Stimulated activated CD8-positive, alpha-beta memory T cell treated with anti-CD3 and anti-CD28 coated beads, Interleukin-12 subunit alpha, Interleukin-12 subunit beta, amount 100 ng/mL, for 24 hours (primary cell): ENCODE measurements around the gene IRGM.

Experiments used
- DNase-seq: peaks from one replicate; pipeline ENCODE4 v3.0.0-alpha.2; 2020; ENCODE audit errors: extremely low read depth

Gene IRGM

GRCh38 chr5:150895431-150896428 lies 49.4 kb downstream of the IRGM start:
- no peak for DNase-seq
